ENCODE measurements around the gene RNPS1. TPM values are rescaled to one million over a fixed set of nuclear protein-coding genes. Genes with fewer than 3 reads are reported as not detected.

RNPS1 gene
- total RNA-seq, 1 experiment from 2014 or later, result 164 TPM

DNA sequence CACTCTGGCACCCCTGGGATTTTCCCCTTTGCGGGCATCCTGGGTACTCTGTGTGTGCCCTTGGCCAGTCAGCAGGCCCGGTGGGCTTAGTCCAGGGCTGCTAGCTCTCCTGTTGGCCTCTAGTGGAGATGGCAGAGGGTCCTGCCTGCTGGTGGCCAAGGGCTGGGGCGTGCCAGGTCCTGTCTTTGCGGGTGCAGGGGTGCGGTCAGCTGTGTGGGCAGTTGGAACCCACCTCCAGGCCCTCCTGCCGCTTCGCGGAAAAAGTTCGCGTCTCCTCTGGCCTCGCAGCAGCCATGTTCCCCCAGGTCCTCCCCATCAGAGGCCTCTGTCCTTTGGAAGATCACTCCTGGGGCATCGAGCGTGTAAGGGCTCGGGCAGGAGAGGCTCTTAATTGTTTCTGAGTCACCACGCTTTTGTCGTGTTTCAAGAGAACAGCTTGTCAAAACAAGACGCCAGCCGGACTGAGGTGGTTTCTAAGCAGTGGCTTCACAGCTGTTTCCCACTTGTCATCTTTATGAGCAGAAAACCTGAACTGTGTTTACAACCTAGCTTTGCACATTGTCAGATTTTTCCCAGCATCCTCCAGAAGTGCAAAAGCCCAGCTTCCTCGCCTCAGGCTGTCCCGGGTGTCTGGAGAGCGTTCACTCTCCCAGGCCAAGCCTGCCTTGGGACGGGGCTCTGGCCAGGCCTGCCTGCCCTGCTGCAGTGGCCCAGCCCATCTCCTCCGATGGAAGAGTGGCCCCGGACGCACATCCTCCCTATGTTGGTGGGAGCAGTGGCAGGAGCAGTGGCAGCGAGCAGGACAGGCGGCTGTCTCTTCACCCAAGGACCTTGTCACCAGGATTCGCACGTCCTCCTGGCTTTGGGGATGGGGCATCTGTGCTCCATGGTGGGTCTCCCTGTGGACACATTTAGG, 36.7 kb downstream of the RNPS1 start:
- Histone ChIP-seq H3K27me3 (replicated peaks) (no peaks in the 10 kb centered on the region), H3K9me3 (replicated peaks) (no peaks in the 10 kb centered on the region), H3K4me3 (no peak overlapping the region), H3K4me1 (replicated peaks) (peaks cover 5% of the 10 kb centered on the region), H3K27ac (no peak overlapping the region), H3K36me3 (peaks cover 92% of the 10 kb centered on the region)
- DNase-seq (ENCODE audit: low read depth in 1 of 2, low spot score in 2 of 2), result no peak

GRCh38 chr16:2230376-2230775, 37.5 kb downstream of the RNPS1 start:
- no peak overlapping the region for H3K4me3 ChIP-seq
- peaks cover 8% of the 10 kb centered on the region for H3K4me1 ChIP-seq (replicated peaks)
- H3K9me3 ChIP-seq (replicated peaks), result no peaks in the 10 kb centered on the region
- peaks cover 83% of the 10 kb centered on the region for H3K36me3 ChIP-seq
- H3K27me3 ChIP-seq (replicated peaks), result no peaks in the 10 kb centered on the region
- no peak for DNase-seq (ENCODE audit: low read depth in 1 of 2, low spot score in 2 of 2)
- H3K27ac ChIP-seq, result no peak overlapping the region

- H3K4me1 ChIP-seq (replicated peaks), result peaks cover 13% of the 10 kb centered on the region
- H3K27ac ChIP-seq, result no peak overlapping the region
- no peaks in the 10 kb centered on the region for H3K27me3 ChIP-seq (replicated peaks)
- H3K9me3 ChIP-seq (replicated peaks), result no peaks in the 10 kb centered on the region
- peaks cover 77% of the 10 kb centered on the region for H3K36me3 ChIP-seq
- DNase-seq (ENCODE audit: low read depth in 1 of 2, low spot score in 2 of 2), result no peak
- no peak overlapping the region for H3K4me3 ChIP-seq
Observed at GRCh38 chr16:2229632-2230250, 38.2 kb downstream of the RNPS1 start.

DNA sequence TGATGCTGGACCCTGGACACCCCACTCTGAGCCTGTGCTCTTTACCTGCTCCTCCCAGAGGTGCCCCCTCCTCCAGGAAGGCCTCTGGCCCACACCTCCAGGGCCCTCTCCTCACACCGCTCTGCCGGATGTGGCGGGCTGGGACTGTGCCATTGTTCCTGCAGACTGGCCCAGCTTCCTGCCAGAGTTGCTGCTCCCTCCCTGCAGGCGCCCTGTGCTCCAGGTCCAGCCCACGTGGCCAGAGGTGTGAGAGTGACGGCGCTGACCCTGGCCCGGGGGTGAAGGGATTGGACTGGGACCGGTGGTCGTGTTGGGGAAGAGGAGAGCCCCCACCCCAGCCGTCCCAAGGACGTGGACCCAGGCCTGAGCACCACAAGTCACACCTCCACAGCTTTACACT, 38.8 kb downstream of the RNPS1 start:
- H3K36me3 ChIP-seq, result peaks cover 72% of the 10 kb centered on the region
- DNase-seq (ENCODE audit: low read depth in 1 of 2, low spot score in 2 of 2), result no peak
- peaks cover 19% of the 10 kb centered on the region for H3K4me1 ChIP-seq (replicated peaks)

DNA sequence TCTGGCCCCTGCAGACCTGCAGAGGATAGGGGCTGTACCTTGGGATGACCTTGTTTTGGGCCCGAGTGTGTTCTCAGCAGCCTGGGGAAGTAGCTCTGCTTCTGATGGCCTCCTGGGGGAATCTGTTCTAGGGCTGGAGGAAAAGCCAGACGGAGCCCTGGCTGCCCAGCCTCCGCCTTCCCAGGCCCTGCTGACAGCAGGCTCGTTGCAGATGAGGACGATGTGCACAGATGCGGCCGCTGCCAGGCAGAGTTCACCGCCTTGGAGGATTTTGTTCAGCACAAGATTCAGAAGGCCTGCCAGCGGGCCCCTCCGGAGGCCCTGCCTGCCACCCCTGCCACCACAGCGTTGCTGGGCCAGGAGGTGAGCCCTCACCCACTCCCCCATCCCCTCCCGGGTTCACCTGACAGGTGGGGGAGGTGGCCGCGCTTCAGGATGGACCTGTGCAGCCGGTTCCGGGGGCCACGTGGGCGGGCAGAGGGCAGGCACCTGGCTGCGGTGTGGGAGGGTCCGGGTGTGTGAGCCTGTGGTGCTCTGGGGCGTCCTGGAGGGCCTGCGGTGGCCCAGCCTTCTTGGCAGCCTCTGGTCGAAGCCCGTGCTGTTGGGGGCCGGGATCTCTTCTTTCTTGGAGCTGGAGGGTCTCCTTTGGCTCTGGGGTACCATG, 39.6 kb downstream of the RNPS1 start:
- peaks cover 20% of the 10 kb centered on the region for H3K4me1 ChIP-seq (replicated peaks)

More for the DNA sequence above, 38.8 kb downstream of the RNPS1 start:
- no peaks in the 10 kb centered on the region for H3K27me3 ChIP-seq (replicated peaks)
- no peaks in the 10 kb centered on the region for H3K9me3 ChIP-seq (replicated peaks)
- H3K27ac ChIP-seq, result no peak overlapping the region
- no peak overlapping the region for H3K4me3 ChIP-seq

GRCh38 chr16:2226918-2227317, 41.0 kb downstream of the RNPS1 start:
- H3K36me3 ChIP-seq, result peaks cover 55% of the 10 kb centered on the region
- H3K4me3 ChIP-seq, result no peak overlapping the region
- DNase-seq (ENCODE audit: low read depth in 1 of 2, low spot score in 2 of 2), result no peak
- H3K27ac ChIP-seq, result no peak overlapping the region
- H3K4me1 ChIP-seq (replicated peaks), result peaks cover 20% of the 10 kb centered on the region
- H3K9me3 ChIP-seq (replicated peaks), result no peaks in the 10 kb centered on the region
- H3K27me3 ChIP-seq (replicated peaks), result no peaks in the 10 kb centered on the region

More for the DNA sequence above, 39.6 kb downstream of the RNPS1 start:
- peaks cover 68% of the 10 kb centered on the region for H3K36me3 ChIP-seq
- H3K4me3 ChIP-seq, result no peak overlapping the region
- no peaks in the 10 kb centered on the region for H3K27me3 ChIP-seq (replicated peaks)
- no peak overlapping the region for H3K27ac ChIP-seq
- no peaks in the 10 kb centered on the region for H3K9me3 ChIP-seq (replicated peaks)
- no peak for DNase-seq (ENCODE audit: low read depth in 1 of 2, low spot score in 2 of 2)

- peak in 1 of 2 experiments; percentile 45 for DNase-seq (ENCODE audit: low read depth in 1 of 2, low spot score in 2 of 2)
- Histone ChIP-seq H3K4me1 (replicated peaks) (peaks cover 20% of the 10 kb centered on the region), H3K4me3 (no peak overlapping the region), H3K9me3 (replicated peaks) (no peaks in the 10 kb centered on the region), H3K27ac (no peak overlapping the region), H3K36me3 (peaks cover 49% of the 10 kb centered on the region), H3K27me3 (replicated peaks) (no peaks in the 10 kb centered on the region)
Observed at GRCh38 chr16:2226245-2226793, 41.6 kb downstream of the RNPS1 start.

DNA sequence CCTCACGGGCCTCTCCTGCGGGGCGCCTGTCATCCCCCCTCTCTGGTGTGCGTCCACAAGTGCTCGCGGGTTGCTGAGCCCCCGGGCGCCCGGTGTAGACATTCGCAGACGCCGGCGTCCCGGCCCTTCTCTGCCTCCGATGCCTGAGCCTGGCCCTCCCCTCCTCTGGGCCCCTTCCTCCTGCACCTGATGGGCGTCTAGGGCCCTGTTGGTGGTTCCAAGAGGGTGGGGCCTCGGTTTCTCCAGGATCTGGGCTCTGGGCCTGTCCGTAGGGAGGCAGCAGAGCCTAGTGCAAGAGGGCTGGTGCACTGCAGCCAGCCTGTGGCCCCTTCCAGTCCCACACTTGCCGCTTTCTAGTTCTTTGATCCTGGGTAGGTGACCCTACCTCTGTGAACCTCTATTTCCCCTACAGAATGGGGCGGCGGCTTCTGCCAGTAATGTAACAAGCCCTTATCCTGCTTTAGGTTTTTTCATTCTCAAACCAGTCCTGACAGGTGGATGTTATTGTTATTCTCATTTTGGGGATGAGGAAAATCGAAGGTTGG, 43.9 kb downstream of the RNPS1 start:
- H3K9me3 ChIP-seq (replicated peaks), result no peaks in the 10 kb centered on the region
- no peak for DNase-seq (ENCODE audit: low read depth in 1 of 2, low spot score in 2 of 2)
- no peaks in the 10 kb centered on the region for H3K27me3 ChIP-seq (replicated peaks)
- peaks cover 29% of the 10 kb centered on the region for H3K36me3 ChIP-seq
- H3K4me1 ChIP-seq (replicated peaks), result peaks cover 20% of the 10 kb centered on the region
- H3K4me3 ChIP-seq, result peak overlapping the region; percentile 83
- H3K27ac ChIP-seq, result peak overlapping the region; percentile 25

DNA sequence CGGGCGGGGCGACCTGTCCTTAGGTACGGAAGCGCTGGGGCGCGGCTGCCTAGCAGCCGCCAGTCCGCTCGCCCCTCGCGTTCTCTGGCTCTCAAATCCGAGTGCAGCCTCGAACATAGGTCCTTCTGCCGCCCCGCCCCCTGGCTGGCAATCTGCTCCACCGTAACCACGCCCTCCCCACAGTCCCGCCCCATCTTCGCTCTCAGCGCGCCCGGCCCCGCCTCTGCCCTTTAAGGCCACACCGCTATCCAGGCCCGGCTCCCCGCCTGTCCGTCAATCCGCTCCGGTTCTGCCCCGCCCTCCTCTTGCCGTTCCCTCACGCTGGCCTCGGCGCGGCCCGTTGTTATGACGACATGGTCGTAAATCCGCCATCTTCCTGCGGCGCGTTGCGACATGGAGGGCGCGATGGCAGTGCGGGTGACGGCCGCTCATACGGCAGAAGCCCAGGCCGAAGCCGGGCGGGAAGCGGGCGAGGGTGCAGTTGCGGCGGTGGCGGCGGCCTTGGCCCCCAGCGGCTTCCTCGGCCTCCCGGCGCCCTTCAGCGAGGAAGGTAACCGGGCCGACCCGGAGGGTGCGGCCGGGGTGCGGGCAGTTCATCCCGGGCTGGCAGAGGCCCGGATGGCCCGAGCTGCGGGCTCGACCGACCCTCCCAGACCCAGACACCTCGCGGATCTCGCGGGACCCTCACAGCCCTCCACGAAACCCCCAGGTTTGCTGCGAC, 44.5 kb downstream of the RNPS1 start, which contains the start of gene E4F1:
Gene E4F1 (plus strand): TSS at position 371 of the 721 bp plus-strand sequence. CDS start 23 bp downstream, at position 394.
- Histone ChIP-seq H3K4me3 (peak within 1 kb of the TSS; percentile 83), H3K27me3 (replicated peaks) (no peaks in the 10 kb centered on the region)
- DNase-seq (ENCODE audit: low read depth in 1 of 2, low spot score in 2 of 2), result peak; percentile 97 to 100

GRCh38 chr16:2216330-2216729, 51.6 kb downstream of the RNPS1 start:
- no peak overlapping the region for H3K27ac ChIP-seq
- no peak overlapping the region for H3K4me3 ChIP-seq
- no peak for DNase-seq (ENCODE audit: low read depth in 1 of 2, low spot score in 2 of 2)
- H3K27me3 ChIP-seq (replicated peaks), result no peaks in the 10 kb centered on the region
- peaks cover 17% of the 10 kb centered on the region for H3K4me1 ChIP-seq (replicated peaks)
- H3K9me3 ChIP-seq (replicated peaks), result peaks cover 3% of the 10 kb centered on the region
- peaks cover 25% of the 10 kb centered on the region for H3K36me3 ChIP-seq

More for the DNA sequence above, 44.5 kb downstream of the RNPS1 start, which contains the start of gene E4F1:
- Histone ChIP-seq H3K36me3 (peaks cover 22% of the 10 kb centered on the region), H3K4me1 (replicated peaks) (peaks cover 20% of the 10 kb centered on the region), H3K9me3 (replicated peaks) (no peaks in the 10 kb centered on the region), H3K27ac (peak within 1 kb of the TSS; percentile 25)

DNA sequence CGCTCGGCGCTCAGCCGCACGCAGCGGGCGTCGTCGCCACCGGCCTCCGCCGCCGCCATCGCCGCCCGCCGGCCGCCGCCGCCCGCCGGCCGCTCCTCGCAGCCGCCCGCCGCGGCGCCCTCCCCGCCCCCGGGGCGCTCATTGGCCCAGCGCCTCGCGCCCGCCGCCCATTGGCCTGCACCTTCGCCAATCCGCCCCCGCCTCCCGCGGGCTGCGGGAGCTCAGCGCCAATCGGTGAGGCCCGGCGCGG, 53.3 kb downstream of the RNPS1 start, which contains the start of gene PGP:
Gene PGP (minus strand): TSS at position 122 of the 250 bp plus-strand sequence. CDS start 63 bp downstream, at position 59.
- H3K27me3 ChIP-seq (replicated peaks), result no peaks in the 10 kb centered on the region
- peak in 1 of 2 experiments; percentile 99 for DNase-seq (ENCODE audit: low read depth in 1 of 2, low spot score in 2 of 2)
- H3K27ac ChIP-seq, result peak within 1 kb of the TSS; percentile 60
- H3K36me3 ChIP-seq, result peaks cover 36% of the 10 kb centered on the region
- peak within 1 kb of the TSS; percentile 99 for H3K4me3 ChIP-seq
- H3K4me1 ChIP-seq (replicated peaks), result peaks cover 17% of the 10 kb centered on the region
- H3K9me3 ChIP-seq (replicated peaks), result peaks cover 3% of the 10 kb centered on the region

DNA sequence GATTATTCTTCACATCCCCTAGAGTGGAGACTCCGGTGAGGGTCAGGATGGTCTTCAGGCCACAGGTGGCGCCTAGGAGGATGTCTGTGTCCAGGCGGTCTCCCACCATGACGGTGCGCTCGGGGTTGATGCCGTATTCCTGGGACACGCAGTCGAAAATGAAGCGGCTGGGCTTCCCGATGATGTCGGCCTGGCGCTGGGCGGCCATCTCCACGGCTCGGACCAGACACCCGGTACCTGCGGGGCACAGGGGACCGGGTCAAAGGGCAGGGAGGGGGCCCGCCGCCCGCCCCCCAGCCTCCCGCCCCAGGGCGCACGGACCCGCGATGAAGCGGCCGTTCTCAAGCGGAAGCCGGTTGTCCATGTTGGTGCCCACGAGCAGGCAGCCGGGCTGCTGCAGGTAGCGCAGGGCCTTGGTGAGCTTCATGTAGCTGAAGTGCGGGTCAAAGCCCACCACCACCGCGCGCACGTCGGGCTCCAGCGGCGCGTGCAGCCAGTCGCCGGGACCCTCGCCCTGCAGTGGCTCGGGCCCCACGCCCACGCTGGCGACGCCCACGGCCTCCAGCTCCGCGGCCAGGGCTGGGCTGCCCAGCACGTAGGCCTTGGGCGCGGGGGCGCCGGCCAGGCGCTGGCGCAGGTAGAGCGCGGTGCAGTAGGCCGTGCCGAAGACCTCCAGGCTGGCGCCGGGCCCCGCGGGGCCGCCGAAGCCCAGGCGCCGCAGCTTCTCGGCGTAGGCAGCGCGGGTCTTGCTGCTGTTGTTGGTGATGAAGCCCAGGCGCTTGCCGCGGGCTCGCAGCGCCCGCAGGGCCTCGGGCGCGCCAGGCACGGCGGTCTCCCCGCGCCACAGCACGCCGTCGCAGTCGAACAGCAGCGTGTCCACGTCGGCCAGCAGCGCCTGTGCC, 53.9 kb downstream of the RNPS1 start:
- no peak for DNase-seq (ENCODE audit: low read depth in 1 of 2, low spot score in 2 of 2)
- Histone ChIP-seq H3K36me3 (peaks cover 42% of the 10 kb centered on the region), H3K27ac (peak overlapping the region; percentile 56)

More for the DNA sequence above, 53.9 kb downstream of the RNPS1 start:
- Histone ChIP-seq H3K4me3 (peak overlapping the region; percentile 99), H3K9me3 (replicated peaks) (peaks cover 3% of the 10 kb centered on the region), H3K4me1 (replicated peaks) (peaks cover 17% of the 10 kb centered on the region), H3K27me3 (replicated peaks) (no peaks in the 10 kb centered on the region)
